Adrenal gland (tissue), 5 donors: Measurements from ENCODE around the gene MYG1.

ENCODE experiments used
- CTCF ChIP-seq, 6 experiments: fragments of 450-650 bp in 4 of 6; fragments of 200-600 bp in 2 of 6; sonication (generic) in 1 of 6; IDR thresholded peaks; 1 replicate in 5 of 6; 2 replicates in 1 of 6; pipeline versions ENCODE4 v1.5.1 to v1.8.0; 2016 to 2021; ENCODE audit warnings: antibody characterized with exemption in 6 of 6, mild to moderate bottlenecking in 2 of 6, moderate library complexity in 1 of 6
- POLR2A ChIP-seq, 2 donors: fragments of 450-650 bp; IDR thresholded peaks; one replicate each; pipeline ENCODE4 v1.6.1; 2017; ENCODE audit warnings: antibody characterized with exemption in 2 of 2, mild to moderate bottlenecking in 2 of 2, moderate library complexity in 1 of 2
- donor health status: DM: no; HTN: no; CAD: no.

- no peak for TF ChIP-seq POLR2A (IDR thresholded peaks at IDR 0.05)
- TF ChIP-seq CTCF (IDR thresholded peaks at IDR 0.05) = no peak
Measured at GRCh38 chr12:53277981-53278380, 21.5 kb upstream of the MYG1 start.
